SK-N-SH (cell line): Measurements from ENCODE around the gene PPT2. TPM values are rescaled to one million over a fixed set of nuclear protein-coding genes. Genes with fewer than 3 reads are reported as not detected.

Experiments
- CHD2 ChIP-seq: fragments of 150-350 bp; IDR thresholded peaks from 2 replicates; pipeline ENCODE4 v1.6.1; 2018; ENCODE audit warnings: low read length; ENCODE audit not compliant: partially characterized antibody
- ELF1 ChIP-seq: IDR thresholded peaks from 2 replicates; pipeline ENCODE4 v1.4.0; 2012
- EP300 ChIP-seq, 2 experiments: IDR thresholded peaks; 2 replicates each; pipeline versions ENCODE4 v1.4.0 to v1.6.1; 2012; ENCODE audit warnings: borderline replicate concordance in 1 of 2, low read depth in 1 of 2, low read length in 1 of 2
- EZH2phosphoT487 ChIP-seq: fragments of 200-600 bp; sonication (generic); IDR thresholded peaks from 2 replicates; pipeline ENCODE4 v1.6.1; 2017; ENCODE audit warnings: low read depth, mixed run types, mild to moderate bottlenecking, antibody characterized with exemption, moderate library complexity, borderline replicate concordance
- FOSL2 ChIP-seq: IDR thresholded peaks from 2 replicates; pipeline ENCODE4 v1.4.0; 2012; ENCODE audit warnings: low read depth, mild to moderate bottlenecking, moderate library complexity, borderline replicate concordance
- FOXJ3 ChIP-seq: sonication (generic); formaldehyde crosslinking; IDR thresholded peaks from 2 replicates; pipeline ENCODE4 v1.5.1; 2020; ENCODE audit warnings: mild to moderate bottlenecking, missing genetic modification reagents
- FOXM1 ChIP-seq: IDR thresholded peaks from 2 replicates; pipeline ENCODE4 v1.4.0; 2012; ENCODE audit warnings: low read depth, mild to moderate bottlenecking
- GABPA ChIP-seq: IDR thresholded peaks from 2 replicates; pipeline ENCODE4 v1.4.0; 2012; ENCODE audit warnings: low read depth, mild to moderate bottlenecking
- GATA2 ChIP-seq: sonication (generic); formaldehyde crosslinking; IDR thresholded peaks from 2 replicates; pipeline ENCODE4 v1.5.0; 2020; ENCODE audit warnings: mild to moderate bottlenecking, missing genetic modification reagents
- JUND ChIP-seq: IDR thresholded peaks from 2 replicates; pipeline ENCODE4 v1.4.0; 2012
- MEF2A ChIP-seq: IDR thresholded peaks from 2 replicates; pipeline ENCODE4 v1.4.0; 2012; ENCODE audit warnings: low read depth, borderline replicate concordance
- NFIC ChIP-seq: IDR thresholded peaks from 2 replicates; pipeline ENCODE4 v1.4.0; 2012; ENCODE audit warnings: borderline replicate concordance
- NRF1 ChIP-seq: IDR thresholded peaks from 2 replicates; pipeline ENCODE4 v1.6.1; 2012; ENCODE audit warnings: low read depth, mild to moderate bottlenecking, low read length
- POLR2AphosphoS5 ChIP-seq: IDR thresholded peaks from 2 replicates; pipeline ENCODE4 v1.6.1; 2012; ENCODE audit warnings: low read depth, low read length
- RAD21 ChIP-seq: IDR thresholded peaks from 2 replicates; pipeline ENCODE4 v1.6.1; 2012; ENCODE audit warnings: mild to moderate bottlenecking, low read length
- RFX5 ChIP-seq: IDR thresholded peaks from 2 replicates; pipeline ENCODE4 v1.6.1; 2012; ENCODE audit warnings: mild to moderate bottlenecking, improper control_type of control experiment, low read length
- RXRA ChIP-seq: IDR thresholded peaks from 2 replicates; pipeline ENCODE4 v1.4.0; 2012; ENCODE audit warnings: low read depth, mild to moderate bottlenecking, borderline replicate concordance
- SIN3A ChIP-seq: IDR thresholded peaks from 2 replicates; pipeline ENCODE4 v1.6.1; 2012; ENCODE audit warnings: low read depth, mild to moderate bottlenecking, low read length, moderate library complexity, borderline replicate concordance
- SMC3 ChIP-seq: IDR thresholded peaks from 2 replicates; pipeline ENCODE4 v1.6.1; 2012; ENCODE audit warnings: low read depth, low read length, improper control_type of control experiment
- TAF1 ChIP-seq: IDR thresholded peaks from 2 replicates; pipeline ENCODE4 v1.6.1; 2012; ENCODE audit warnings: low read depth, mild to moderate bottlenecking, low read length, moderate library complexity, borderline replicate concordance
- TEAD4 ChIP-seq: IDR thresholded peaks from 2 replicates; pipeline ENCODE4 v1.4.0; 2012; ENCODE audit warnings: mild to moderate bottlenecking, borderline replicate concordance; ENCODE audit not compliant: insufficient read depth
- YY1 ChIP-seq: IDR thresholded peaks from 2 replicates; pipeline ENCODE4 v1.4.0; 2012; ENCODE audit warnings: low read depth, mild to moderate bottlenecking
- polyA plus RNA-seq, 3 experiments: library from polyadenylated mRNA; depleted of rRNA; stranded (reverse); fragments of >200 nt; gene quantifications; 2 replicates each; pipeline ENCODE4 v1.2.3, GENCODE V29; 2012
- TF ChIP-seq, protein P1 (sequence below): IDR thresholded peaks from 2 replicates; pipeline ENCODE4 v1.4.0; 2012; ENCODE audit warnings: low read depth, borderline replicate concordance
- TF ChIP-seq, protein P2 (sequence below): IDR thresholded peaks from 2 replicates; pipeline ENCODE4 v1.4.0; 2012; ENCODE audit warnings: low read depth
- TF ChIP-seq, protein P3 (sequence below): IDR thresholded peaks from 2 replicates; pipeline ENCODE4 v1.4.0; 2012; ENCODE audit warnings: low read depth, borderline replicate concordance

PPT2 gene
- polyA plus RNA-seq, 1 of the 3 experiments (the other 2 are of a cell fraction), result 32.7 TPM

DNA sequence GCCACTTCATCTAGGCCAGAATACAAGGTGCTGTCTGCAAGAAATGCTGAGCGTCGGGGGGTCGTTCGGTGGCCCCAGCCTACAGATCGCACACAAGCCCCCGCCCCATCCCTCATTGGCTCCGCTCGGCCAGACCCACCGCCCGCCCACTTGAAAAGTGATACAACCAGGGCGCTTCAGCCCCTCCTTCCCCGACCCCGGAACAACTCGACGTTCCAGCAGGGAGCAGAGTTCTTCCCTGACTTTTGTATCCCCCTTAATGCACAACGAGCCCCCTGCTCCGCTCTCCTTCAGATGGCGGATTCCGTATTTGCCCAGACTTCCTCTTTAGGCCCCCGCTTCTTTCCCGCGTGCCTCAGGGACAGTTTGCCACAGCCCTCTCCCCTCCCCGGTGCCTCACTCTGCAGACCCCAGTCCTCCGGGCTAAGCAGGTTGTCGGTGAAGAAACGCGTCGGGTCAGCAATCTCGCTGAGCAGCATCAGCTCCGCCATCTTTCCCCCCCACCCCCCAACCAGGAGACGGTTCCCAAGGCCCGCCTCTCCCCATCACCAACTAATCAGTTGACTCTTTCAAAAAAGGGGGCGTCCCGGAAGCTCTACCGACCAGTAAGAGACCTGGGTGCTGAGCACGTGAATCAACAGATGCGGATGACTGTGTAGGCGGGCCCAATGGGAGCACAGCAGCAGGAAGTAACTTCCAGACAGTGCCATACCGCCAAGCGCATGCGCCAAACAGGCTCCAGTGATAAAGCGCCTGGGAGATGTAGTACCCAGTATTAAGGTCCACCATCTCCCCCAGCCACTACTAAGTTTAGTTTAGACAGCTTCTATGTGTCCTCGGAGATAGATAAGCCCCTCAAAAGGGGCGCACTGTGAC, 26.0 kb upstream of the PPT2 start, which contains the start of gene ATF6B (continued):
- TF ChIP-seq FOXJ3 (CRISPR knock-in tag) (no peak), CHD2 (peak; percentile 82), SIN3A (no peak), NFIC (no peak), RAD21 (no peak), JUND (no peak), SMC3 (no peak), RXRA (no peak), MEF2A (no peak), FOXM1 (no peak), EZH2phosphoT487 (no peak), GATA2 (CRISPR knock-in tag) (no peak), EP300 (IDR thresholded peaks at IDR 0.05; ENCODE audit: borderline replicate concordance in 1 of 2, low read depth in 1 of 2, low read length in 1 of 2) (no peak), GABPA (peak; percentile 57), TAF1 (peak; percentile 71; the same call in 1 of the 2 replicates), TEAD4 (no peak), FOSL2 (no peak; the same call in 1 of the 2 replicates), RFX5 (peak; percentile 71; the same call in 1 of the 2 replicates), YY1 (peak; percentile 93), ELF1 (peak; percentile 95), POLR2AphosphoS5 (peak; percentile 68), NRF1 (peak; percentile 84)
- TF ChIP-seq, protein P1, sequence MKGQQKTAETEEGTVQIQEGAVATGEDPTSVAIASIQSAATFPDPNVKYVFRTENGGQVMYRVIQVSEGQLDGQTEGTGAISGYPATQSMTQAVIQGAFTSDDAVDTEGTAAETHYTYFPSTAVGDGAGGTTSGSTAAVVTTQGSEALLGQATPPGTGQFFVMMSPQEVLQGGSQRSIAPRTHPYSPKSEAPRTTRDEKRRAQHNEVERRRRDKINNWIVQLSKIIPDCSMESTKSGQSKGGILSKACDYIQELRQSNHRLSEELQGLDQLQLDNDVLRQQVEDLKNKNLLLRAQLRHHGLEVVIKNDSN, result peak; percentile 94
- TF ChIP-seq, protein P2, sequence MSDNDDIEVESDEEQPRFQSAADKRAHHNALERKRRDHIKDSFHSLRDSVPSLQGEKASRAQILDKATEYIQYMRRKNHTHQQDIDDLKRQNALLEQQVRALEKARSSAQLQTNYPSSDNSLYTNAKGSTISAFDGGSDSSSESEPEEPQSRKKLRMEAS, result peak; percentile 64
- TF ChIP-seq, protein P3, sequence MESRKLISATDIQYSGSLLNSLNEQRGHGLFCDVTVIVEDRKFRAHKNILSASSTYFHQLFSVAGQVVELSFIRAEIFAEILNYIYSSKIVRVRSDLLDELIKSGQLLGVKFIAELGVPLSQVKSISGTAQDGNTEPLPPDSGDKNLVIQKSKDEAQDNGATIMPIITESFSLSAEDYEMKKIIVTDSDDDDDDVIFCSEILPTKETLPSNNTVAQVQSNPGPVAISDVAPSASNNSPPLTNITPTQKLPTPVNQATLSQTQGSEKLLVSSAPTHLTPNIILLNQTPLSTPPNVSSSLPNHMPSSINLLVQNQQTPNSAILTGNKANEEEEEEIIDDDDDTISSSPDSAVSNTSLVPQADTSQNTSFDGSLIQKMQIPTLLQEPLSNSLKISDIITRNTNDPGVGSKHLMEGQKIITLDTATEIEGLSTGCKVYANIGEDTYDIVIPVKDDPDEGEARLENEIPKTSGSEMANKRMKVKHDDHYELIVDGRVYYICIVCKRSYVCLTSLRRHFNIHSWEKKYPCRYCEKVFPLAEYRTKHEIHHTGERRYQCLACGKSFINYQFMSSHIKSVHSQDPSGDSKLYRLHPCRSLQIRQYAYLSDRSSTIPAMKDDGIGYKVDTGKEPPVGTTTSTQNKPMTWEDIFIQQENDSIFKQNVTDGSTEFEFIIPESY, result 0 out of 2 replicates have a peak, but pooled peaks have one; percentile 20
